Measurements from ENCODE around the gene TAT. TPM values are rescaled to one million over a fixed set of nuclear protein-coding genes. Genes with fewer than 3 reads are reported as not detected.
"Not testable (repeated sequence)": the region's sequence is repeated elsewhere in the genome, so short reads cannot be mapped to it uniquely, and the experiment has no call there.

Gene TAT
- total and polyA plus RNA-seq, 2 donors from 2014 or later, result not detected

GRCh38 chr16:71565812-71566700 is 10.8 kb downstream of the TAT start:
- DNase-seq (no peak), FAIRE-seq (no peak)
- Histone ChIP-seq H3K9ac (ENCODE audit: low read length in 3 of 3) (no peak overlapping the region), H3K27ac (ENCODE audit: low read depth in 2 of 2, low read length in 2 of 2) (no peak overlapping the region), H3K9me3 (ENCODE audit: control insufficient read depth in 2 of 3, insufficient read depth in 1 of 3, low read length in 3 of 3) (no peaks in the 10 kb centered on the region), H3K4me1 (ENCODE audit: control insufficient read depth in 2 of 3, insufficient read depth in 2 of 3, low read depth in 1 of 3, low read length in 3 of 3) (peaks cover 0 to 7% (median 0%) of the 10 kb centered on the region in 3 donors), H3K36me3 (ENCODE audit: control insufficient read depth in 2 of 3, insufficient read depth in 3 of 3, low read length in 3 of 3) (no peaks in the 10 kb centered on the region), H3K4me3 (ENCODE audit: low read length in 3 of 3) (peak overlapping the region in 1 of 3 donors; percentile 87), H3K27me3 (ENCODE audit: control insufficient read depth, insufficient read depth, low read length) (no peaks in the 10 kb centered on the region)
- no peak for TF ChIP-seq CTCF (IDR thresholded peaks at IDR 0.05; ENCODE audit: borderline replicate concordance, extremely low read depth, insufficient read depth)
- intact Hi-C loops (cut with DNase I), result no loop called here

- Histone ChIP-seq H3K27me3 (ENCODE audit: control insufficient read depth, insufficient read depth, low read length) (no peaks in the 10 kb centered on the region), H3K27ac (ENCODE audit: low read depth in 2 of 2, low read length in 2 of 2) (peak overlapping the region; percentile 75 to 77), H3K4me3 (ENCODE audit: low read length in 3 of 3) (peak overlapping the region; percentile 70 to 90 (median 87)), H3K9me3 (ENCODE audit: control insufficient read depth in 2 of 3, insufficient read depth in 1 of 3, low read length in 3 of 3) (no peaks in the 10 kb centered on the region), H3K36me3 (ENCODE audit: control insufficient read depth in 2 of 3, insufficient read depth in 3 of 3, low read length in 3 of 3) (no peaks in the 10 kb centered on the region), H3K9ac (ENCODE audit: low read length in 3 of 3) (peak overlapping the region in 2 of 3 donors; percentile 80 to 90), H3K4me1 (ENCODE audit: control insufficient read depth in 2 of 3, insufficient read depth in 2 of 3, low read depth in 1 of 3, low read length in 3 of 3) (peaks cover 0 to 7% (median 0%) of the 10 kb centered on the region in 3 donors)
- peak in 1 of 5 donors; percentile 61 for DNase-seq
- FAIRE-seq, result no peak
- intact Hi-C loops (cut with DNase I), result no loop called here
- no peak for TF ChIP-seq CTCF (IDR thresholded peaks at IDR 0.05; ENCODE audit: borderline replicate concordance, extremely low read depth, insufficient read depth)
Measured at GRCh38 chr16:71564335-71564967, 12.4 kb downstream of the TAT start.

DNA sequence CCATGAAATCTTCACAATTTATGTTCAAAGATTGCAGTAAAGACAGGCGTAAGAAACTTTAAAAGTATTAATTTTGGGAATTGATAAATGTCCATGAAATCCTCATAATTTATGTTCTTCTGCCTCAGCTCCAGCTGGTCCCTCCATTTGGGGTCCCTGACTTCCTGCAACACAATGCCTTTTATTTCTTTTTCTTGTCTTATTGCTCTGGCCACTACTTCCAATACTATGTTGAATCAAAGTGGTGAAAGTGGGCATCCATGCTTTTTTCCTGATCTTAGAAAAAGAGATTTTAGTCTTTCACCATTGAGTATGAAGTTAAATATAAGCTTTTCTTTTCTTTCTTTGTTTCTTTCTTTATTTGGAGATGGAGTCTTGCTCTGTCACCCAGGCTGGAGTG is 14.3 kb downstream of the TAT start:
- Histone ChIP-seq H3K4me1 (ENCODE audit: control insufficient read depth in 2 of 3, insufficient read depth in 2 of 3, low read depth in 1 of 3, low read length in 3 of 3) (peaks cover 0 to 7% (median 0%) of the 10 kb centered on the region in 3 donors), H3K9ac (ENCODE audit: low read length in 3 of 3) (no peak overlapping the region), H3K27ac (ENCODE audit: low read depth in 2 of 2, low read length in 2 of 2) (no peak overlapping the region), H3K27me3 (ENCODE audit: control insufficient read depth, insufficient read depth, low read length) (no peaks in the 10 kb centered on the region), H3K4me3 (ENCODE audit: low read length in 3 of 3) (no peak overlapping the region), H3K36me3 (ENCODE audit: control insufficient read depth in 2 of 3, insufficient read depth in 3 of 3, low read length in 3 of 3) (no peaks in the 10 kb centered on the region), H3K9me3 (ENCODE audit: control insufficient read depth in 2 of 3, insufficient read depth in 1 of 3, low read length in 3 of 3) (no peaks in the 10 kb centered on the region)
- no peak for FAIRE-seq
- no peak for DNase-seq
- no peak for TF ChIP-seq CTCF (IDR thresholded peaks at IDR 0.05; ENCODE audit: borderline replicate concordance, extremely low read depth, insufficient read depth)
- intact Hi-C loops (cut with DNase I), result no loop called here

DNA sequence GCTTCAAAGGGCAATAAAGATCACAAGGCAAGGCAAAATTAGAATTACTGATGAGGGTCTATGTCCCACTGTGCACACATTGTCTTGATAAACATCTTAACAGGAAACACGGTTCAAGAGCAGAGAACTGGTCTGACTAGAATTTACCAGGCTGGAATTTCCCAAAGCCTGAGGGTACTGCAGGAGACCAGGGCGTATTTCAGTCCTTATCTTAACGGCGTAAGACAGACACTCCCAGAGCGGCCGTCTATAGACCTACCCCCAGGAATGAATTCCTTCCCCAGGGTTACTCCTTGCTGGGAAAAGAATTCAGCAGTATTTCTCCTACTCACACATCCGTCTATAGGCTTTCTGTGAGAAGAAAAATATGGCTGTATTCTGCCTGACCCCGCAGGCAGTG is 15.0 kb downstream of the TAT start:
- H3K9me3 ChIP-seq (ENCODE audit: control insufficient read depth in 2 of 3, insufficient read depth in 1 of 3, low read length in 3 of 3); H3K27ac ChIP-seq (ENCODE audit: low read depth in 2 of 2, low read length in 2 of 2); H3K4me3 ChIP-seq (ENCODE audit: low read length in 3 of 3); H3K9ac ChIP-seq (ENCODE audit: low read length in 3 of 3); H3K36me3 ChIP-seq (ENCODE audit: control insufficient read depth in 2 of 3, insufficient read depth in 3 of 3, low read length in 3 of 3); H3K4me1 ChIP-seq (ENCODE audit: control insufficient read depth in 2 of 3, insufficient read depth in 2 of 3, low read depth in 1 of 3, low read length in 3 of 3); FAIRE-seq; DNase-seq; H3K27me3 ChIP-seq (ENCODE audit: control insufficient read depth, insufficient read depth, low read length); intact Hi-C loops (cut with DNase I): not testable (repeated sequence)

Data from kidney (tissue), 14 donors.